WTC11 (cell line): Measurements from ENCODE around the gene SIPA1L3. TPM values are rescaled to one million over a fixed set of nuclear protein-coding genes. Genes with fewer than 3 reads are reported as not detected.
A peak's percentile ranks its signal among the peaks of the same experiment; 100 is the strongest.

Experiments
- ATAC-seq: fragments of 200-7000 bp; cut with Tn5 transposase; 2 replicates; pipeline ENCODE4 v1.10.0; 2021; ENCODE audit warnings: mild to moderate bottlenecking, moderate library complexity
- CTCF ChIA-PET: fragments of 300-600 bp; sonication (Branson Sonifier 250); formaldehyde crosslinking; loops from one replicate; lab custom pipeline; 2021; ENCODE audit warnings: antibody characterized with exemption; lab: Charles Lee
- POLR2A ChIA-PET: fragments of 350-600 bp; sonication (Branson Sonifier 250); formaldehyde crosslinking; loops from one replicate; lab custom pipeline; 2021; ENCODE audit warnings: antibody characterized with exemption; lab: Charles Lee
- DNase-seq: peaks from one replicate; pipeline ENCODE4 v3.0.0; 2021; ENCODE audit warnings: low spot score
- H3K27ac Mint-ChIP-seq: 2 replicates; pipeline ENCODE4 v1.8.0; 2021; ENCODE audit warnings: mixed read lengths
- H3K27me3 Mint-ChIP-seq: 2 replicates; pipeline ENCODE4 v1.8.0; 2021; ENCODE audit warnings: low read depth, mild to moderate bottlenecking, moderate library complexity, mixed read lengths
- H3K36me3 Mint-ChIP-seq: 2 replicates; pipeline ENCODE4 v1.8.0; 2021; ENCODE audit warnings: mixed read lengths
- H3K4me1 Mint-ChIP-seq: 2 replicates; pipeline ENCODE4 v1.8.0; 2022; ENCODE audit warnings: mixed read lengths
- H3K4me3 Mint-ChIP-seq: 2 replicates; pipeline ENCODE4 v1.8.0; 2021; ENCODE audit warnings: mild to moderate bottlenecking, moderate library complexity, mixed read lengths
- H3K9me3 Mint-ChIP-seq: 2 replicates; pipeline ENCODE4 v1.8.0; 2021; ENCODE audit warnings: mixed read lengths
- GRHL2 ChIP-seq: fragments of 250-450 bp; sonication (Bioruptor Pico); IDR thresholded peaks from 2 replicates; pipeline ENCODE4 v1.8.0; 2022; ENCODE audit warnings: mild to moderate bottlenecking, moderate library complexity; ENCODE audit not compliant: insufficient replicate concordance, severe bottlenecking
- NR3C1 ChIP-seq: sonication (generic); formaldehyde crosslinking; conservative IDR thresholded peaks from 2 replicates; pipeline ENCODE4 v1.8.1; 2023; ENCODE audit warnings: low read depth, mild to moderate bottlenecking, missing genetic modification reagents
- RELA ChIP-seq: sonication (generic); formaldehyde crosslinking; IDR thresholded peaks from 2 replicates; pipeline ENCODE4 v1.8.1; 2022; ENCODE audit warnings: missing genetic modification reagents, mild to moderate bottlenecking, borderline replicate concordance
- TEAD1 ChIP-seq: sonication (generic); formaldehyde crosslinking; IDR thresholded peaks from 2 replicates; pipeline ENCODE4 v1.8.0; 2022; ENCODE audit warnings: mild to moderate bottlenecking, missing genetic modification reagents
- ZBTB21 ChIP-seq: sonication (generic); formaldehyde crosslinking; IDR thresholded peaks from 2 replicates; pipeline ENCODE4 v1.8.1; 2023; ENCODE audit warnings: mild to moderate bottlenecking, missing genetic modification reagents, borderline replicate concordance
- ZNF121 ChIP-seq: sonication (generic); formaldehyde crosslinking; IDR thresholded peaks from 2 replicates; pipeline ENCODE4 v1.8.0; 2023; ENCODE audit warnings: missing genetic modification reagents
- ZNF219 ChIP-seq: sonication (generic); formaldehyde crosslinking; IDR thresholded peaks from 2 replicates; pipeline ENCODE4 v1.8.0; 2023; ENCODE audit warnings: missing genetic modification reagents, mild to moderate bottlenecking, borderline replicate concordance
- ZNF263 ChIP-seq: sonication (generic); formaldehyde crosslinking; IDR thresholded peaks from 2 replicates; pipeline ENCODE4 v1.8.1; 2022; ENCODE audit warnings: low read depth, mild to moderate bottlenecking, moderate library complexity, missing genetic modification reagents
- ZNF423 ChIP-seq: fragments of 250-450 bp; sonication (Bioruptor Pico); IDR thresholded peaks from 2 replicates; pipeline ENCODE4 v2.1.2; 2022; ENCODE audit warnings: mild to moderate bottlenecking, moderate library complexity
- total RNA-seq: library from RNA; stranded (reverse); gene quantifications from 3 replicates; pipeline ENCODE4 v1.2.3, GENCODE V29; 2021
- TF ChIP-seq, protein P1 (sequence below): sonication (generic); formaldehyde crosslinking; IDR thresholded peaks from 2 replicates; pipeline ENCODE4 v1.8.0; 2022; ENCODE audit warnings: mild to moderate bottlenecking, missing genetic modification reagents
- TF ChIP-seq, protein P2 (sequence below): sonication (generic); formaldehyde crosslinking; IDR thresholded peaks from 2 replicates; pipeline ENCODE4 v1.8.1; 2022; ENCODE audit warnings: mild to moderate bottlenecking, moderate library complexity, missing genetic modification reagents
- TF ChIP-seq, protein P3 (sequence below): sonication (generic); formaldehyde crosslinking; IDR thresholded peaks from 2 replicates; pipeline ENCODE4 v1.8.1; 2023; ENCODE audit warnings: mild to moderate bottlenecking, missing genetic modification reagents, borderline replicate concordance
- TF ChIP-seq, protein P4 (sequence below): sonication (generic); formaldehyde crosslinking; IDR thresholded peaks from 2 replicates; pipeline ENCODE4 v1.8.0; 2022; ENCODE audit warnings: mild to moderate bottlenecking, missing genetic modification reagents
- TF ChIP-seq, protein P5 (sequence below): fragments of 250-450 bp; sonication (Bioruptor Pico); conservative IDR thresholded peaks from 2 replicates; pipeline ENCODE4 v1.9.0; 2021; ENCODE audit warnings: mild to moderate bottlenecking

The SIPA1L3 gene
- total RNA-seq, 1 experiment from 2014 or later: 41.5 TPM

DNA sequence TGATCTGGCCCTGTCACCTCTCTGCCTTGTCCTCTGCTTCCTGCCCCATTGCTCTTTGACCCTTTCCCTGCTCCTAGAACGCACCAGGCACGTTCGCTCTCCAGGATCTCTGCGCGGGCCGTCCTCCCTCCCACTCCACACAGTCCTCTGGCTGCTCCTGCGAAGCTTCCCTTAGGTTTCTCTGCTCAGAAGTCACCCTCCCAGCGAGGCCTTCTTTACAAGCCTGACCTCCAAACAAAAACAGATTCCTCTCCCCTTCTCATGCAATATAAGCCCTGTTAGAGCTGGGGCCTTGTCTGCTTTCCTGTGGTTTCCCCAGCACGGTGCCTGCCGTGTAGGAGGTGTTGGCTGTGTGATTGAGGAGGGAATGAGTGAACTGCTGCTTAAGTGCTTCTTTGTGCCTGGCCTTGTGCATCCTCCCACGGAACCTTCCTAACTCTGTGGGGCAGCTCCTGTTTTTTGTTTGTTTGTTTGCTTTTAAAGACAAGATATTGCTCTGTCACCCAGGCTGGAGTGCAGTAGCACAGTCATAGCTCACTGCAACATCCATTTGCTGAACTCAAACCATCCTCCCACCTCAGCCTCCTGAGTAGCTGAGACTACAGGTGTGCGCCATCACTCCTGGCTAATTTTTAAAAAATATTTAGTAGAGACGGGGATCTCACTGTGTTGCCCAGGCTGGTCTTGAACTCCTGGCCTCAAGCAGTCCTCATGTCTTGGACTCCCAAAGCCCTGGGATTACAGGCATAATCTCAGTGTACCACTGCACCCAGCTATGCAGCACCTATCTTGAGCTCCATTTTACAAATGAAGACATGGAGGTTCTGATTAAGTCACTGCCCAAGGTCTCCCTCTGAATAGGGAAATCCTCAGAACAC, 82.0 kb downstream of the SIPA1L3 start:
- no peaks in the 10 kb centered on the region for H3K9me3 Mint-ChIP-seq
- H3K4me3 Mint-ChIP-seq: peak overlapping the region; percentile 11; the same call in 1 of the 2 replicates
- TF ChIP-seq, protein P1, sequence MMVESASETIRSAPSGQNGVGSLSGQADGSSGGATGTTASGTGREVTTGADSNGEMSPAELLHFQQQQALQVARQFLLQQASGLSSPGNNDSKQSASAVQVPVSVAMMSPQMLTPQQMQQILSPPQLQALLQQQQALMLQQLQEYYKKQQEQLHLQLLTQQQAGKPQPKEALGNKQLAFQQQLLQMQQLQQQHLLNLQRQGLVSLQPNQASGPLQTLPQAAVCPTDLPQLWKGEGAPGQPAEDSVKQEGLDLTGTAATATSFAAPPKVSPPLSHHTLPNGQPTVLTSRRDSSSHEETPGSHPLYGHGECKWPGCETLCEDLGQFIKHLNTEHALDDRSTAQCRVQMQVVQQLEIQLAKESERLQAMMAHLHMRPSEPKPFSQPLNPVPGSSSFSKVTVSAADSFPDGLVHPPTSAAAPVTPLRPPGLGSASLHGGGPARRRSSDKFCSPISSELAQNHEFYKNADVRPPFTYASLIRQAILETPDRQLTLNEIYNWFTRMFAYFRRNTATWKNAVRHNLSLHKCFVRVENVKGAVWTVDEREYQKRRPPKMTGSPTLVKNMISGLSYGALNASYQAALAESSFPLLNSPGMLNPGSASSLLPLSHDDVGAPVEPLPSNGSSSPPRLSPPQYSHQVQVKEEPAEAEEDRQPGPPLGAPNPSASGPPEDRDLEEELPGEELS: peak; percentile 82; the same call in 1 of the 2 replicates
- TF ChIP-seq NR3C1 (CRISPR knock-in tag) (no peak), GRHL2 (CRISPR knock-in tag) (no peak), RELA (CRISPR knock-in tag) (no peak), ZNF121 (CRISPR knock-in tag) (peak; percentile 93), ZBTB21 (CRISPR knock-in tag) (no peak), TEAD1 (peak; percentile 24; the same call in 1 of the 2 replicates), ZNF219 (CRISPR knock-in tag) (no peak), ZNF423 (CRISPR knock-in tag) (peak; percentile 95), ZNF263 (CRISPR knock-in tag) (peak; percentile 95; the same call in 1 of the 2 replicates)
- TF ChIP-seq, protein P2, sequence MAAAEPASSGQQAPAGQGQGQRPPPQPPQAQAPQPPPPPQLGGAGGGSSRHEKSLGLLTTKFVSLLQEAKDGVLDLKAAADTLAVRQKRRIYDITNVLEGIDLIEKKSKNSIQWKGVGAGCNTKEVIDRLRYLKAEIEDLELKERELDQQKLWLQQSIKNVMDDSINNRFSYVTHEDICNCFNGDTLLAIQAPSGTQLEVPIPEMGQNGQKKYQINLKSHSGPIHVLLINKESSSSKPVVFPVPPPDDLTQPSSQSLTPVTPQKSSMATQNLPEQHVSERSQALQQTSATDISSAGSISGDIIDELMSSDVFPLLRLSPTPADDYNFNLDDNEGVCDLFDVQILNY (CRISPR knock-in tag): no peak
- TF ChIP-seq, protein P3, sequence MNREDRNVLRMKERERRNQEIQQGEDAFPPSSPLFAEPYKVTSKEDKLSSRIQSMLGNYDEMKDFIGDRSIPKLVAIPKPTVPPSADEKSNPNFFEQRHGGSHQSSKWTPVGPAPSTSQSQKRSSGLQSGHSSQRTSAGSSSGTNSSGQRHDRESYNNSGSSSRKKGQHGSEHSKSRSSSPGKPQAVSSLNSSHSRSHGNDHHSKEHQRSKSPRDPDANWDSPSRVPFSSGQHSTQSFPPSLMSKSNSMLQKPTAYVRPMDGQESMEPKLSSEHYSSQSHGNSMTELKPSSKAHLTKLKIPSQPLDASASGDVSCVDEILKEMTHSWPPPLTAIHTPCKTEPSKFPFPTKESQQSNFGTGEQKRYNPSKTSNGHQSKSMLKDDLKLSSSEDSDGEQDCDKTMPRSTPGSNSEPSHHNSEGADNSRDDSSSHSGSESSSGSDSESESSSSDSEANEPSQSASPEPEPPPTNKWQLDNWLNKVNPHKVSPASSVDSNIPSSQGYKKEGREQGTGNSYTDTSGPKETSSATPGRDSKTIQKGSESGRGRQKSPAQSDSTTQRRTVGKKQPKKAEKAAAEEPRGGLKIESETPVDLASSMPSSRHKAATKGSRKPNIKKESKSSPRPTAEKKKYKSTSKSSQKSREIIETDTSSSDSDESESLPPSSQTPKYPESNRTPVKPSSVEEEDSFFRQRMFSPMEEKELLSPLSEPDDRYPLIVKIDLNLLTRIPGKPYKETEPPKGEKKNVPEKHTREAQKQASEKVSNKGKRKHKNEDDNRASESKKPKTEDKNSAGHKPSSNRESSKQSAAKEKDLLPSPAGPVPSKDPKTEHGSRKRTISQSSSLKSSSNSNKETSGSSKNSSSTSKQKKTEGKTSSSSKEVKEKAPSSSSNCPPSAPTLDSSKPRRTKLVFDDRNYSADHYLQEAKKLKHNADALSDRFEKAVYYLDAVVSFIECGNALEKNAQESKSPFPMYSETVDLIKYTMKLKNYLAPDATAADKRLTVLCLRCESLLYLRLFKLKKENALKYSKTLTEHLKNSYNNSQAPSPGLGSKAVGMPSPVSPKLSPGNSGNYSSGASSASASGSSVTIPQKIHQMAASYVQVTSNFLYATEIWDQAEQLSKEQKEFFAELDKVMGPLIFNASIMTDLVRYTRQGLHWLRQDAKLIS (CRISPR knock-in tag): no peak
- TF ChIP-seq, protein P4, sequence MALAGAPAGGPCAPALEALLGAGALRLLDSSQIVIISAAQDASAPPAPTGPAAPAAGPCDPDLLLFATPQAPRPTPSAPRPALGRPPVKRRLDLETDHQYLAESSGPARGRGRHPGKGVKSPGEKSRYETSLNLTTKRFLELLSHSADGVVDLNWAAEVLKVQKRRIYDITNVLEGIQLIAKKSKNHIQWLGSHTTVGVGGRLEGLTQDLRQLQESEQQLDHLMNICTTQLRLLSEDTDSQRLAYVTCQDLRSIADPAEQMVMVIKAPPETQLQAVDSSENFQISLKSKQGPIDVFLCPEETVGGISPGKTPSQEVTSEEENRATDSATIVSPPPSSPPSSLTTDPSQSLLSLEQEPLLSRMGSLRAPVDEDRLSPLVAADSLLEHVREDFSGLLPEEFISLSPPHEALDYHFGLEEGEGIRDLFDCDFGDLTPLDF (CRISPR knock-in tag): no peak
- TF ChIP-seq, protein P5, sequence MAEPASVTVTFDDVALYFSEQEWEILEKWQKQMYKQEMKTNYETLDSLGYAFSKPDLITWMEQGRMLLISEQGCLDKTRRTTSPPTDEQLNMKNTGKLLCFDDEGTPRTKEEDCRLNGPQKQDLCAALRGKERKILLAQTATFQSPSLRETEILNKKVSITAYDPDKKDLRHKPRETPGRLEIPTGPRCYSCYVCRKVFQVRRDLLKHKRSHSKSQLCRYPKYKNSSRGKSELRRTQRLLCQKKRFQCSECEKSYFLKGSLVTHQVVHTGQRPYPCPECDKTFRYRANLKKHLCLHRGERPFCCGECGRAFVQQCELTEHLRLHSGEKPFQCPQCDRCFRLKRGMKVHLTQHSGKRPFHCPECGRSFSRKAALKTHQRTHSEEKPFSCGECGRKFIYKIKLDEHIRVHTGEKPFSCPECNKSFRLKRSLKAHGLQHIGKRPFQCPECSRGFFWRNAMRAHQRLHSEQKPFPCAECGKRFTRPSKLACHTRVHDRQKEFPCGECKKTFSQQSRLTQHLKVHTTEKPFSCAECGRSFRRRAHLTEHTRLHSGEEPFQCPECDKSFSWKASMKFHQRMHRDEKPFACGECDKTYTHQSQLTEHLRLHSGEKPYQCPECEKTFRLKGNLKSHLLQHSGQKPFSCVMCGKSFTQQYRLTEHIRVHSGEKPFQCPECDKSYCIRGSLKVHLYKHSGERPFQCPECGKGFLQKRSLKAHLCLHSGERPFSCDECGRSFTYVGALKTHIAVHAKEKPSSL (CRISPR knock-in tag): no peak
- POLR2A ChIA-PET: interaction anchor here (1.4 to 2.5 kb wide), 4 partner anchors 15 to 82 kb away, joined by 4 to 28 read pairs (median 8); partner anchors contain the start of genes SIPA1L3 and WDR87
- peak overlapping the region; percentile 99 for H3K27ac Mint-ChIP-seq
- no peaks in the 10 kb centered on the region for H3K36me3 Mint-ChIP-seq
- H3K4me1 Mint-ChIP-seq: peaks cover 64% of the 10 kb centered on the region
- H3K27me3 Mint-ChIP-seq: no peaks in the 10 kb centered on the region
- DNase-seq: peak; percentile 36
- ATAC-seq: peak; percentile 43
- CTCF ChIA-PET: interaction anchor here (0.6 to 4.4 kb wide), 20 partner anchors 9 to 385 kb away, joined by 3 to 41 read pairs (median 4); partner anchors contain the start of genes PSMD8, SIPA1L3 and WDR87
